Measurements from ENCODE around the gene C1QL1.

DNA sequence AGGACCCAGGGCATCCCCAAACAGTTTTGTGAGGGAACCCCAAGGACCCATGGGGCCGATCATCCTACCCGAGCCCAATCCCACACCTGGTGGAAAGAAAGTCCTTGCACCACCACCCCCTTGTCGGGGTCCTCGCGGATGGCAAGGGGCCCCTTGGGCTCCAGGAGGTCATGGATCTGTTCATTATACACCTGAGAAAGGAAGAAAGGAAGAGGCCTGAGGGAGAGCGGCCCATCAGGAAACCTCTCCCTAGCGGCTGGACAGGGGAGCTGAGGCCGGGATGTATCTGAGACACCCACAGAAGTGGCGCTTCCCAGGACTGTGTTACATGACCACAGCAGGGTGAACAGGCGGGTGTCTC, 33.4 kb downstream of the C1QL1 start:
- TF ChIP-seq POLR2A (IDR thresholded peaks at IDR 0.05; ENCODE audit: low read length) (no peak), GATA1 (IDR thresholded peaks at IDR 0.05; ENCODE audit: low read depth, low read length) (no peak)
